Tibial artery (tissue), 4 donors: Measurements from ENCODE around the gene SLC45A1.
A peak's percentile ranks its signal among the peaks of the same experiment; 100 is the strongest.

Experiments used
- DNase-seq, 2 donors: peaks; one replicate each; pipeline ENCODE4 v3.0.0-alpha.2; 2019
- H3K27ac ChIP-seq, 2 donors: fragments of 200-600 bp; sonication (generic) in 1 of 2; 1 replicate in 1 of 2; 2 replicates in 1 of 2; pipeline ENCODE4 v1.5.1; 2018 to 2019; ENCODE audit warnings: mild to moderate bottlenecking in 1 of 2
- H3K27me3 ChIP-seq, 2 donors: fragments of 200-600 bp; sonication (generic) in 1 of 2; one replicate each; pipeline versions ENCODE4 v1.5.1 to v1.6.0; 2016 to 2019
- H3K36me3 ChIP-seq, 3 donors: fragments of 200-600 bp; sonication (generic) in 2 of 3; one replicate each; pipeline ENCODE4 v1.5.1; 2016 to 2019; ENCODE audit warnings: mild to moderate bottlenecking in 2 of 3
- H3K4me1 ChIP-seq, 4 donors: fragments of 200-600 bp; sonication (generic) in 2 of 4; 1 replicate in 3 of 4; 2 replicates in 1 of 4; pipeline ENCODE4 v1.5.1; 2016 to 2019
- H3K4me3 ChIP-seq, 2 donors: fragments of 200-600 bp; sonication (generic) in 1 of 2; 1 replicate in 1 of 2; 2 replicates in 1 of 2; pipeline ENCODE4 v1.5.1; 2018 to 2019; ENCODE audit warnings: mild to moderate bottlenecking in 2 of 2
- H3K9me3 ChIP-seq, 3 donors: fragments of 200-600 bp; sonication (generic) in 1 of 3; one replicate each; pipeline ENCODE4 v1.5.1; 2016 to 2019
- CTCF ChIP-seq, 2 experiments: fragments of 200-600 bp in 1 of 2; fragments of 450-650 bp in 1 of 2; IDR thresholded peaks; one replicate each; pipeline ENCODE4 v1.5.1; 2017 to 2019; ENCODE audit warnings: antibody characterized with exemption in 2 of 2, mild to moderate bottlenecking in 1 of 2, moderate library complexity in 1 of 2
- intact Hi-C: fragments of 100-400 bp; cut with DNase I; formaldehyde crosslinking; loops from one replicate; pipeline ENCODE4 v1.15.0; 2023; ENCODE audit warnings: low total_unique reads

Gene SLC45A1

GRCh38 chr1:8360493-8361197 is 42.7 kb downstream of the SLC45A1 start:
- intact Hi-C loops, result no loop called here
- Histone ChIP-seq H3K9me3 (no peaks in the 10 kb centered on the region), H3K27me3 (no peaks in the 10 kb centered on the region), H3K27ac (peak overlapping the region in 1 of 2 donors; percentile 11), H3K36me3 (peaks cover 77 to 100% (median 92%) of the 10 kb centered on the region in 3 donors), H3K4me3 (no peak overlapping the region), H3K4me1 (peaks cover 0 to 29% (median 24%) of the 10 kb centered on the region in 4 donors)
- DNase-seq, result no peak
- TF ChIP-seq CTCF (IDR thresholded peaks at IDR 0.05), result no peak

- no peaks in the 10 kb centered on the region for H3K27me3 ChIP-seq
- no peak for TF ChIP-seq CTCF (IDR thresholded peaks at IDR 0.05)
- no peaks in the 10 kb centered on the region for H3K9me3 ChIP-seq
- H3K27ac ChIP-seq, result no peak overlapping the region
- DNase-seq, result no peak
- H3K4me1 ChIP-seq, result peaks cover 0 to 34% (median 30%) of the 10 kb centered on the region in 4 donors
- peaks cover 71 to 100% (median 92%) of the 10 kb centered on the region in 3 donors for H3K36me3 ChIP-seq
- intact Hi-C loops, result no loop called here
- H3K4me3 ChIP-seq, result no peak overlapping the region
These were observed 43.4 kb downstream of the SLC45A1 start for GRCh38 chr1:8361198-8361849.

GRCh38 chr1:8362701-8363101 is 44.8 kb downstream of the SLC45A1 start:
- no peak for TF ChIP-seq CTCF (IDR thresholded peaks at IDR 0.05)
- Histone ChIP-seq H3K4me1 (peaks cover 0 to 47% (median 43%) of the 10 kb centered on the region in 4 donors), H3K27ac (peak overlapping the region; percentile 19 to 23), H3K4me3 (no peak overlapping the region), H3K36me3 (peaks cover 60 to 89% (median 81%) of the 10 kb centered on the region in 3 donors), H3K9me3 (no peaks in the 10 kb centered on the region), H3K27me3 (no peaks in the 10 kb centered on the region)
- peak in 1 of 2 donors; percentile 65 for DNase-seq
- intact Hi-C loops, result no loop called here

- Histone ChIP-seq H3K27ac (peak overlapping the region; percentile 19 to 23), H3K9me3 (no peaks in the 10 kb centered on the region), H3K27me3 (no peaks in the 10 kb centered on the region), H3K36me3 (peaks cover 54 to 83% (median 75%) of the 10 kb centered on the region in 3 donors), H3K4me3 (no peak overlapping the region), H3K4me1 (peaks cover 0 to 53% (median 48%) of the 10 kb centered on the region in 4 donors)
- intact Hi-C loops, result no loop called here
- DNase-seq, result peak in 1 of 2 donors; percentile 60
- no peak for TF ChIP-seq CTCF (IDR thresholded peaks at IDR 0.05)
These were observed 45.4 kb downstream of the SLC45A1 start for GRCh38 chr1:8363186-8363766.

GRCh38 chr1:8363767-8364301 is 45.9 kb downstream of the SLC45A1 start:
- no peak overlapping the region for H3K4me3 ChIP-seq
- no peaks in the 10 kb centered on the region for H3K9me3 ChIP-seq
- peak in 1 of 2 donors; percentile 64 for DNase-seq
- H3K27ac ChIP-seq, result peak overlapping the region; percentile 19 to 23
- H3K27me3 ChIP-seq, result no peaks in the 10 kb centered on the region
- peaks cover 0 to 57% (median 51%) of the 10 kb centered on the region in 4 donors for H3K4me1 ChIP-seq
- intact Hi-C loops, result no loop called here
- TF ChIP-seq CTCF (IDR thresholded peaks at IDR 0.05), result no peak
- peaks cover 49 to 77% (median 70%) of the 10 kb centered on the region in 3 donors for H3K36me3 ChIP-seq
